GM21786 (cell line): ENCODE data around the gene ACTRT2.

ENCODE experiments used
- ATAC-seq: cut with Tn5 transposase; IDR thresholded peaks from one replicate; pipeline ENCODE4 v1.9.1; 2021; ENCODE audit not compliant: unreplicated experiment

Gene ACTRT2

DNA sequence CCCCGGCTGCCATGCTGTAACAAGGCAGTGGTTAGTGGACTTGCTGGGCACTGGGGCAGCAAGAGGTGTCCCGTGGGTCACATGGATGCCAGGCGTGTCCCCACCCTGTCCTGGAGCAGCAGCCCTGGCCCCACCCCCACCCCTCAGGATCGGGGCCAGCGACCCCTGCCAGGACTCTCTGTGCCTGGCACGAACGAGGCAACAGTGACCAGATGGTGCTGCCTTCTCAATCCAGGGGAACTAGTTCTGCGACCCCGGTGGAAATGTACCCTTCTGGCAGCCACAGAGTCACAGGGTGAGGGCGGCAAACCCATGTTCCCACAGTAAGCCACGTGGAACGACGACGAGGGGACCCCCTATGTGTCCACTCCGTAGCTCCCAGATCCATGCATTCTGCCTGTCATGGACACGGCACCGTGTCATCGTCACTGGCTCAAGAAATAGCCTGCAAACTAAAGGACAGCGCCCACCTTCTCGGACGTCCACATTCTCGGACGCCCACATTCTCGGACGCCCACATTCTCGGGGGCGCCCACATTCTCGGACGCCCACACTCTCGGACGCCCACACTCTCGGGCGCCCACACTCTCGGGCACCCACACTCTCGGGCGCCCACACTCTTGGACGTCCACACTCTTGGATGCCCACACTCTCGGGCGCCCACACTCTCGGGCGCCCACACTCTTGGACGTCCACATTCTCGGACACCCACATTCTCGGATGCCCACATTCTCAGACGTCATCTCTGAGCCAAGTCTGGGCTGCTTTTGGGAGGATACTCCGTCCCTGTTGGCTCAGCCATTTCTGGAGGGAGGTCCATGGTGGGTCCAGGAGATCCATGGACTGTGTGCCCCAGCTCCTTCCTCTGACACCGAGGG, 19.6 kb upstream of the ACTRT2 start:
- no peak for ATAC-seq

DNA sequence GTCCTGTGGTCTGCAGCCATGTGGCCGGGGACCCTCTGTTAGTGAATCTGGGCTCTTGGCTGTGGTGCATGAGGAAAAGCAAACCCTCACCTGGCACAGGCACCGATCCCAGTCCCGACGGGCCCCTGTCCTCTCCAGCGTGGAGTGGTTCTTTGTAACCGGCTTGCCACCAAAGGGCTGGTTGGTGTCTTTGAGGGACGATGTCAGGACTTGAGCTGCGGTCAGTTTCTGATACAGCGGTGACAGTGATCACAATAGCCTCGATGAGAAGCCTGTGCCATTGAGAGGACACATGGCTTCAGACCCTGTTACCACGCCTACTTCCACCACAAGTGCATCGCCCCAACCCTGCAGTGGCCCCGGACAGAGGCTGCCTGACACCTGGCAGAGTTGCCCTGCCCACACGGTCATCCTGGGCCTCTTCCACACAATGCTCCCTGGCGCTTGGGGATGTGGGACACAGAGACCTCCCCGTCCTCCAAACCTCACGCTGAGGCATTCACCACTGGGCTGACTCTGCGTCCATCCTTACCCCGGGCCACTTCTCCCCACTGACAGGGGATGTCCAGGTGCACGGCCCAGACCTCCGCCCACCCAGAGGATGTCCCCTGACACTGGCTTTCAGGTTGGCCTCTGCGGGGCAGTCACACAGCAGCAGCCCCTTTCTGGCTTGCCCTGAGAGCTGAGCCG, 18.8 kb upstream of the ACTRT2 start:
- no peak for ATAC-seq

DNA sequence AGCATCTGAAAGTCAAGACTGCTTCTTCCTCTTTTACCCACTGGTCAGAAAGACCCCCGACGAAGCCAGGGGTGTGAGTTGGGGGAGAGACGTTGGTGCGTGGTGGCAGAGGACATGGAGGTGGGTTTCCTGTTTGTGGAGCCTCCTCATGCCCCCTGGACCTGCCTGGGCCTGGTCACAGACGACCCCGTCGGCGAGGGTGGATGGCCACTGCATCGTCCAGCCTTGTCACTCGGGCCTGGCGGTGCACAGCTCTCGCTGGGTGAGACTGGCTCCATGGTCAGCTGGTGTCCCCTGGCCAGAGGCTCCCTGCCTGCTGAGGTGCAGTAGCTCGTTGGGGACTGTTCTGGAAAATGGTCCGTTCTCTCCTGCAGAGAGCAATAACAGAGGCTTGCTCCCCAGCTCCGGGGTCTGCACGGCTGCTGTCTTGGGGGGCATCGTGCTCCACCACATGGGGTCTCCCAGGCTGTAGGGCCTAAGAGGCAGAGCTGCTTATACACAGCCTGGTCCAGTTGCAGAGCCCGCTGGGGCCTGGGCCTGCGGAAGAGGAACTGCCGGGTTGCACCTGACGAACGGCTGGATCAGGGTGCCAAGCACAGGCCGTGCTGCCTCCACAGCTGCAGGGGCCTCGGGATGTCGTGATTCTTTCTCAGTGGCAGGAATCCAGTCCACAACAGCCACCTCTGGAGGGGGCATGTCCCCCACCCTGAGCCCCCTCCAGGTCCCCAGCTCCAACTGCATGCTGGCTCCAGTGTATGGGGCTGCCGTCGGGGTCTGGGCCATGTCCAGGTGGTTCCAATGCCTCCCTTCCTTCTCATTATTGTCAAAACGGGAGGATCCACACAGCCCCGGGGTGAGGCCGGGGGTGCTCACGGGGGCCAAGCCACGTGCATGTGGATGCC, 18.0 kb upstream of the ACTRT2 start:
- ATAC-seq: no peak

DNA sequence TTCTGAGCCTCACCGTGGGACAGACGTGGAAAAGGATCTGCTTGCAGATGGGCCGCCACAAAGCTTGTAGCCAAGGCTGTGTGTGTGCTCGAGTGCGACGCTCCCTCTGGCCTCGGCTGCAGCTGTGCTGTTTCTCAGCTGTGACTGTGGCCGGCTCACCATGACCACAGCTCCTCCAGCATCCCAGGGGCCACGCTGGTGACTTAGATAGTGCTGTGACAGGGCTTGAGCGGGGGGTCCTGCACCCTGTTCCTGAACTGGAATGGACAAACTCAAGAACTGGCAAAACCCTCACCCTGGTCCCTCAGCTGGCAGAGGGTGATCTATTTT, 17.4 kb upstream of the ACTRT2 start:
- no peak for ATAC-seq

DNA sequence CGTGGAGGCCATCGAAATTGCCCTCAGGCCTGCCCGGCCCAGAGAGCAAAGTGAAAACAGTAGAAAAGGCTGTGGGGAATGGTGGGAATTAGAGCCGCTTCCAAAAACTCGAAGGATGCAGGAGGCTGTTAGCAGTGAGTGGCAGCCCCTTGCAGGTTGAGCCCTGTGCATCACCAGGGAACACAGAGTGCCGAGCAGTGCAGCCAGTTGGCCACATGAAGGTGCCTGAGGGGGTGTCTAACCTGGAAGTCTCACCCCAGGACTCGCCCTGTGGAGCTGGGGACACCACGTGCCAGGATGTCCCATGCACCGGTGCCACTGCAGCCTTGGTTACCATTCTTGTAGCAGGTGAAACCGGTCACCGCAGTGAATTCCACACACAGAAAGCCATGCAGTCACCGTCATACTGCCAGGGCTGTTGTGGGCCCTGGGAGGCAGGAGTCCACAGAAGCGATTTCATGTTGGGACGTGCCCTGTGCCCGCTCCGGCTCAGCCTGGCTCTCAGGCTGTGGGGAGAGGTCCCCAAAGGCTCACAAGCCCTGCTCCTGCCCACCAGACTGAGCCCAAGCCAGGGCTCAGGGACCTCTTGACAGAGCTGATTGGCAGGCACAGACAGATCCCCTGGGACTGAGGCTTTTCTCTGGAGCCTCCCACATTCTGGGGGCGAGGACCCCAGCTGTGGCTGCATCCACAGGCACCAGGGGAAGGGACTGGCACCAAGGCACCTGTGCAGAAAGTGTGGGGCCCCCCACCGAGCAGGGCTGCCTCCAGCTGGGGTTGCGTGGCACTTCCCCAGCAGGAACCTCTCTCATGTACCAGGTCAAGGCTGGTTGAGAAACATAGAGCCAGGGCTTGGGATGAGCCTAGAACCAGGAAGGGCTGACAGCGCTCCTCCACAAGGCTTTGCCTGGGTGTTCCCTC, 16.7 kb upstream of the ACTRT2 start:
- no peak for ATAC-seq

DNA sequence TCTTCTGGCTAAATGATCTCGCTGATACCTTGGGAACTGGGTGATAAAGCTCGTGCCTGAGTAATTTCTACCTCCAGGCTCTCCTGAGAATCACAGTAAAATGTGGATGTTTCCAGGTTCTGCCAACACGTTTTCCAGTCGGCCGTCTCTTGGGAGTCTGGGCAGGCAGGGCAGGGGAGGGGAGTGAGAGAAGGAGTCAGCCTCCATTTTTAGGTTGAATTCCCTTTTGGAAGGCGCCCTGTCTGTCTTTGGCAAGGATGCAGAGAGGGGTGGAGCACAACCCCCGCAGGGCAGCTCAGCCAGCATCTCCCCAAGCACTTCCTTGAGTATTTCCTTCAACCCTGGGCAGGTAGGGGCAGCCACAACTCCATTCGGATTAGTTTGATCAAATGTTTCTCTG, 15.5 kb upstream of the ACTRT2 start:
- no peak for ATAC-seq

DNA sequence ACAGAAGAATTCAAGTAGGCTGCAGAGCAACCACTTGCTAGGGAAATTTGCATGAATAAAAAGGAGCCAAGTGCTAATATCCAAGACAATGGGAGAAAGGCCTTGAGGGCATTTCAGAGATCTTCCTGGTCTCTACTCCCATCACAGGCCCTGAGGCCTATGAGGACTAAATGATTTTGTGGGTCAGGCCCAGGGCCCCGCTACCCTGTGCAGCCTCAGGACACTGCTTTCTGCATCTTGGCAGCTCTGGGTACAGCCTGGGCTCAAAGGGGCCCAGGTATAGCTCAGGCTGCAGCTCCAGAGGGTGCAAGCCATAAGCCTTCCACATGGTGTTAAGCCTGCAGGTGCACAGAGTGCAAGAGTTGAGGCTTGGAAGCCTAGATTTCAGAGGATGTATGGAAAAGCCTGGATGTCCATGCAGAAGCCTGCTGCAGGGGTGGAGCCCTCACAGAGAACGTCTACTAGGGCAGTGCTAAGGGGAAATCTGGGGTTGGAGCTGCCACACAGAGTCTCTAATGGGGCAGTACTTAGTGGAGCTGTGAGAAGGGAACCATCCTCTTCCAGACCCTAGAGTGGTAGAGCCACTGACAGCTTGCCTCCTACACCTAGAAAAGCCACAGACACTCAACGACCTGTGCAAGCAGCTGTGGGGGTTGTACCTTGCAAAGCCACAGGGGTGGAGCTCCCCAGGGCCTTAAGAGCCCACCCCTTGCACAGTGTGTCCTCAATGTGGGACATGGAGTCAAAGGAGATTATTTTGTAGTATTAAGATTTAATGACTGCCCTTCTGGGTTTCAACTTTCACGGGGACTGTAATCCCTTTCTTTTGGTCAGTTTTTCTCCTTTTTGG, 13.7 kb upstream of the ACTRT2 start:
- no peak for ATAC-seq

DNA sequence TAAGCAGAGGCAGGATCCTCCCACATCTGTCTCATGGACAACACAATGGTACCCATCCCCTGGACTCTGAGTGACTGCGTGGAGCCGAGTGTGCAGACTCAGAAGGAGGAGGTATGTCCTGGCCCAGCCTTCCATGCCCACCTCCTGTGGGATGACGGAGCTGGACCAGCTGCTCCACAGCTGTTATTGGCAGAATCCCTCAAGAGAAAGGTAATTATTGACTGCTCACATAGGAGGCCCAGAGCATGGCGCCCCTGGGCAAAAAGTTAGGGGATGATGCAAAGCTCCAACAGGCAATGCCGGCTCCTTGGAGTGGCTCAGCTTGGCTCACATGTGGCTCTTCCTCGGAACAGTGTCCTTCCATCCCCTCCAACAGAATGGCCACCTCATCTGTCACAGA, 12.2 kb upstream of the ACTRT2 start:
- no peak for ATAC-seq

DNA sequence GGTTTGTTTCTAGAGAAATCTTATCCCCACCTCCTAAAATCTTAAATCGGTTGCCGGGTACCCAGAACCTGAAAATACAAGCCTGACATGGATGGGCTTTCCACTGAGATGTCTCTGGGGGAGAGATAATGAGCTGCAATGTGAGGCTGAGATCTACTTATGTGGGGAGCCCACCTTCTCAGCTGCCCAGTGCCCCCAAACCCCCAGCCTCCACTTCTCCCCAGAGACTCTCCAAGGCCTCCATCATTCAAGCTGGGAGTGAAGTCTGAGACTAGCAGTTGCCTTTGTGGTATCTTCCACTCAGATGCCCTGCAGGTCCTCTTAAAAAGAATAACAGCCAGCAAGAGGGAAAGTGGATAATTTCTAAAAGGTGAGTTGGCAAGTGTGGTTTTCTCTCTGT, 11.7 kb upstream of the ACTRT2 start:
- no peak for ATAC-seq

DNA sequence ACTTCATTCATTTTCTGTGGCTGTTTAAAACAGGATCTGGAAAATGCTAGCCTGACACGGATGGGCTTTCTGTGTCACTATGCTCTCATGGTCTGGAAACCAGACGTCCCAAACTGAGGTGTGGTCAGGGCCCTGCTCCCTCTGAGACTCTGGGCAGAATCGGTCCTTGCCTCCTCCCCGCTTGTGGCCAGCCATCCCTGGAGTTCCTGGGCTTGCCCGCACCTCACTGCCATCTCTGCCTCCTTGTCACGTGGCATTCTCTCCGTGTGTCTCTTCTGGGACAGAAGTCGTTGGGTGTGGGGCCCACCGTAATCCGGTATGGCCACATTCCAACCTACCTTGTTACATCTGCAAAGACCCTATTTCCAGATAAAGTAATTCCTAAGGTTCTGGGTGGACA, 10.1 kb upstream of the ACTRT2 start:
- ATAC-seq: no peak

DNA sequence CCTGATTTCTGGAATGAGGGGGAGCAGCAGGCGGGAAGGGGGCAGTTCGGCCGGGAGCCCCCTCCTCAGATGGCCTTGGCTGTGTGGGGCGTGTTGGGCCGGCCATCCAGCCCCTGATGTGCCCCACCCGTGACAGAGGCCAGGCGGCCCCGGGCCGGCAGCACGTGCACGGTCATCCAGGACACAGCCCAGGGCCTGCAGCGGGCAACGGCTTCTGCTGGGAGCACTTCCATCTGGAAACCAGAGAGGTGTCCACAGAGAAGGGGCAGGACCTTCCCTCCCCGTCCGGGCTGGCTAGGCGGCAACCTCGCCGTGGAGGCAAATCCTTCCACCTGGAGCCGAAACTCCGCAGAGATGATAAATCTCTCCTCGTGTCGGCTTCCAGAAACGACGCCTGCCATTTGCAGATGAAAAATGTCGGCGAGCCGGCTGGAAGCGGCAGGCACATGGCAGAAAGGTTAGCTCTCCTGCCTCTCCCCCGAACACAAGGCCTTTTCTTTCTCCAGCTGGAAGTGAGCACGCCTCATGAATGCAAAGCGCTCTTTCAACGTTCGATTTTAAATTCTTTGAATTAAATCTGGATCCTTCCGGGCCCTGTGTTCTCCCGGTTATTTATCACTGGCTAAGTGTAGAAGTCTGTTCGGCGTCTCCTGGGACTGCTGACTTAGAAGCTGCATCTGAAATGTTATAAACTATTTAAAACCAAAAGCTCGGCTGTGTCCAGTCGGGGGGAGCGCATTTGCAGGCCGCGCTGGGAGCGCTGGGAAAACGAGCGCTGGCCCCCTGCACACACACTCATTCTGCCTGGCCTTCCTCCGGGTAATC, 9.4 kb upstream of the ACTRT2 start:
- ATAC-seq: no peak

DNA sequence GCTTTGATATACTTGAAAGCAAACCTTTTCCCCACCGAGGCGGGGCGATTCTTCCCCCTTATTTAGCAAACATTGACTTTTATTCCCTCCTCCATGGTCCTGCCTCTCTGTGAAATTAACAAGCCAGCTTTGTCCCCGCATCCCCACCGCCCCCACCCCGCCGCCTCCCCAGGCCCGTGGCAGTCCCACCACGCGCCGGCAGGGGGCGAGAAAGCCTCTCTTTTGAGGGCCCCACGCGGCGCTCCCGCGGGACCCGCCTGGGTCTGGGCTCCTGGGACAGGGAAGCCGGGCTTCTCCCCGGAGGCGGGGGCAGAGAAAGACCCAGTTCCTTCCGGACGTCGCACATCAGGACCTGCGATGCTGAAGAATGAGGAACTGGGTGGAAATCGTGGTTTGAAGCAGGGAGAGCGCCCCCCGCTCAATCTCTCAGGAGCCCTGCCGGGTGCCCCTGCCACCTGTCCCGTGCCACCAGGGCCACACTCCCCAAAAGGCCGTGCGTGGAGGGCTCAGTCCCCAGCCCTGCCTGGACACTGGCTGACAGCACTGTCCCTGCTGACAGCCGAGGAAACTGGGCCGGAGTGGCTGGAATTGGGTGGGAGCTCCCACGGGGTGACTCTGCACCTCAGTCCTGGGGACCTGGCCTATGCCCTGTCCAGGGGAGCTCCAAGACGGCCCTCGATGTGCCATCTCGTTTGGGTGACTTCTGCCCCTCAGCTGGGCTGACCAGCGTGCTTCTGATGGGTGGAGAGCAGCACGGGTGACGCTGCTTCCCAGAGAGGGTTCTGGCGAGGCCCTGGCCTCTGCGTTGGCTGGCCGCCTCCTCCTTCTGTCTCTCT, 8.6 kb upstream of the ACTRT2 start:
- no peak for ATAC-seq

DNA sequence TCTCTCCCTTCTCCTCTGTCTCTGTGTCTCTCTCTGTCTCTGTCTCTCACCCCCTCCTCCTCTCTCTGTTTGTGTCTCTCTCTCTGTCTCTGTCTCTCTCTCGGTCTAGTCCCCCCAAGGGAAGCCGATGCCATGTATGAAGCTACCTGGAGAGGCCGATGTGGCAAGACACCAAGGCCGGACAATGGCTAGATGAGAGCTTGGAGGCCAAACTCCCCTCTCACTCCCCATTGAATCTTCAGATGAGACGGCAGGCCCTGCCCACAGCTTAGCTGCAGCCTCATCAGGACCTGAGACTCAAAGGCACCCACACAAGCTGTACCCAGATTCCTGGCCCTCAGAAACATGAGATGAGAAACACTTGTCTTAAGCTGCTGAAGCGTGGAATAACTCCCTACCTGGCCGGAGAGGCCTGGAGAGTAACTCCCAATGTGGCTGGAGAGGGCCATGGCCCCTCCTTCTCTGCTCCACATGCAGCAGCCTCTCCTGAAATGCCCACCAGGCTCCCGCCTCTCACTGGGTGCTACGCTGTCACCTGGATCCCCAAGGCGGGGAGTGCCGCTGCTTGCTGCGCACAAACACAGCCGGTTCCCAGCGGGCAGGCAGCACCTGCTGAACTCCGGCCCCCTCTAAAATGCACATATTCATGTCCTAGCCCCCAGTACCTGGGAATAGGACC, 7.8 kb upstream of the ACTRT2 start:
- ATAC-seq: no peak

DNA sequence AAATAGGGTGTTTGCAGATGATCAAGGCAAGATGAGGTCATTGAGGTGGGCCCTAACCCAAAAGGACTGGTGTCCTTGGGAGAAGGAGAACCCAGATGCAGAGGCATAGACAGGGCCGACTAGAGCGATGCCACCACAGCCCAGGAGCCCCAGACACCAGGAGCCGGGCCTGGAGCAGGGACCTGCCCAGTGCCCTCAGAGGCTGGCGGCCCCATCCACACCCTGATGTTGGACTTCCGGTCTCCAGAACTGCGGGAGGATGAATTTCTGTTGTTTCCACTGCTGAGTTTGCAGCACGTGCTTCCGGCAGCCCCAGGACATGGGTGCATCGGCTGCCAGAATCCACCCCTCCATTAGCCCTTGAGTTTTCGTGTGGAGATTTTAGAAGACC, 7.2 kb upstream of the ACTRT2 start:
- ATAC-seq: no peak

DNA sequence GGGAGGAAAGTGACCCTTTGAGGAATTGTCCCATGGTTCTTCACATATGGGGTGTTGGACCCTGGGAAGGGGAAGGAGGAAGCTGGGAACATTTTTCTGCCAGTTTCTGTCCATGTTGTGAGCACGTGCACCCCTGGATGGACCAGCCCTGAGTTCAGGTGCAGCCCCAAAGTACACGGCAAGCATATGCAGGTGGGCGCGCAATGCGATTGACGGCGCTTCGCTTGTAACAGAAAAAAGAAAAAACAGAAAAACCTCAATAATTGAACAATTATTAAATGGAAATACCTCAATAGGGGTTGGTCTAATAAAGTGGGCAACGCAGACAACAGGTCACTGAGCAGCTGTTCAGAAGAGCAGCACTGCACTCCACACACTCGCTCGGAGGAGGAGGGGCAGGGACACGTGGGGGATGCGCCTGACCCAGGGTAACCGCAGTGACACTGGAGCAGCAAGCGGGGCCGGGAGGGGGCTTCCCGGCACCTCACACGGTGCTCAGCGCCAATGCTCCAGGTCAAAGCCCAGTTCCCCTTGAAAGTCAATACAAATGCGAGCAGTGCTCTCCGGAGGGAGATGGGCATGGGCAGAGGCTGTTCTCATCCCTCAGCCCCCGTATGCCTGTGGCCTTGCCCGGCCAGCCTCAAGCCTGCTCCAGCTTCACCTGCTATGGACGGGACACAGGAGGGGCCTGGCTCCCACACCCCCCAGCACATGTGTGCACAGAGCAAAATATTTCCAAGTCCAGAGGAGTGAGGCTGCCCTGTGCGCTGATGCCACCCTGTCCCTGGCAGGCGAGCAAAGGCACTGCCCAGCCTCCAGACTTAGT, 6.6 kb upstream of the ACTRT2 start:
- no peak for ATAC-seq

DNA sequence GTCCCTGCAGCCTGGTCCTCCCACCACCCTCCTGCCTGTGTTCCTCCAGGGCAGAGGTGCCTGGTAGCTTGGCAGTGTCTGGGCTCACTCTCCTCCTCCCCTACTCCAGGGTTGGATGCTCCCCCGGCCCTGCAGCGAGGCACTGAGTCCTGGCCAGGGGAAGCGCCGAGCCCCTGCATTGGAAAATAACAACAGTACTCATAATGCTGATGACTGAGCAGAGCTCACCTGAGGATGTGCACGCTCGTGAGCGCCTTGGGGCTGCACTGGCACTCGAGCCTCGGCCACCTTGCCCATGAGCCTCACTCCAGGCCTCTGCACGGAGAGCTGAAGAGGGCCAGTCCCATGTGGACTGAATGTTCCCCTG, 6.0 kb upstream of the ACTRT2 start:
- ATAC-seq: no peak

DNA sequence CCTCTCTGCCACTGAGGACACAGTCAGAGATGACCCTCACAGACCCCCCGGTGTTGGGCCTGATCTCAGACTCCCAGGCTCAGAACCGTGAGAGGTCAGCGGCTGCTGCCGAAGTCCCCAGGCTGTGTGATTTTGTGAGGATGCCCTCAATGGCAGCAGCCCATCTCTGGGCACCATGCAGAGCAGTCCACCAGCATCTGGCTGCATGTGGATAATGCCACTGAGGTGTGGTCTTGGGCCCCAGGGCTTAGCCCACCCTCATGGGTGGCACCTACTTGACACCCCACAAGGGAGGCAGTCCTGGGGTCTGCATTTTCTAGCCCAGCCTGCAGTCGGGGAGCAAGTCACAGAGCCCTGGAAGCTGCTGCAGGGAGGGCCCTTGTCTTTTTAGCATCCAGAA, 5.5 kb upstream of the ACTRT2 start:
- no peak for ATAC-seq
